ENCODE data around the gene CPA2. TPM values are rescaled to one million over a fixed set of nuclear protein-coding genes. Genes with fewer than 3 reads are reported as not detected.

Gene CPA2
- total and polyA plus RNA-seq, 7 experiments from 2014 or later = not detected

- peaks cover 0 to 24% (median 12%) of the 10 kb centered on the region in 7 donors for H3K4me1 Mint-ChIP-seq
- H3K36me3 Mint-ChIP-seq = no peaks in the 10 kb centered on the region
- CTCF ChIA-PET = no interaction called here
- Histone ChIP-seq H3K4me1 (ENCODE audit: control insufficient read depth in 2 of 2, insufficient read depth in 2 of 2, low read length in 2 of 2) (peaks cover 0 to 5% of the 10 kb centered on the region in 2 donors), H3K4me3 (ENCODE audit: low read length) (no peak overlapping the region), H3K27ac (ENCODE audit: low read depth, low read length) (no peak overlapping the region), H3K27me3 (ENCODE audit: control insufficient read depth in 2 of 2, insufficient read depth in 2 of 2, low read length in 2 of 2) (no peaks in the 10 kb centered on the region), H3K36me3 (ENCODE audit: control insufficient read depth in 2 of 3, insufficient read depth in 3 of 3, low read length in 3 of 3) (no peaks in the 10 kb centered on the region), H3K9me3 (ENCODE audit: control insufficient read depth in 2 of 3, low read length in 3 of 3) (no peaks in the 10 kb centered on the region)
- H3K27ac Mint-ChIP-seq = peak overlapping the region in 1 of 9 donors; percentile 56
- POLR2A ChIA-PET = no interaction called here
- peaks cover 0 to 2% (median 0%) of the 10 kb centered on the region in 11 donors for H3K9me3 Mint-ChIP-seq
- ATAC-seq = no peak
- no peak for DNase-seq
- H3K4me3 Mint-ChIP-seq = no peak overlapping the region
- H3K27me3 Mint-ChIP-seq = peaks cover 0 to 6% (median 0%) of the 10 kb centered on the region in 5 donors
- intact Hi-C loops (cut with micrococcal nuclease) = no loop called here
Measured at GRCh38 chr7:130277763-130278643, 11.3 kb downstream of the CPA2 start.

- no peaks in the 10 kb centered on the region for H3K36me3 Mint-ChIP-seq
- H3K4me3 ChIP-seq (ENCODE audit: low read length) = no peak overlapping the region
- CTCF ChIA-PET = no interaction called here
- DNase-seq = no peak
- H3K4me3 Mint-ChIP-seq = no peak overlapping the region
- POLR2A ChIA-PET = interaction anchor here (0.8 kb wide), 1 partner anchor 10 kb away, joined by 3 read pairs; no protein-coding TSS in a partner anchor
- H3K4me1 Mint-ChIP-seq = peaks cover 0 to 16% (median 12%) of the 10 kb centered on the region in 7 donors
- peaks cover 0 to 8% (median 0%) of the 10 kb centered on the region in 5 donors for H3K27me3 Mint-ChIP-seq
- H3K36me3 ChIP-seq (ENCODE audit: control insufficient read depth in 2 of 3, insufficient read depth in 3 of 3, low read length in 3 of 3) = no peaks in the 10 kb centered on the region
- no peaks in the 10 kb centered on the region for H3K9me3 ChIP-seq (ENCODE audit: control insufficient read depth in 2 of 3, low read length in 3 of 3)
- H3K9me3 Mint-ChIP-seq = peaks cover 0 to 1% (median 0%) of the 10 kb centered on the region in 11 donors
- H3K27ac ChIP-seq (ENCODE audit: low read depth, low read length) = no peak overlapping the region
- intact Hi-C loops (cut with micrococcal nuclease) = no loop called here
- no peak for ATAC-seq
- peaks cover 0 to 2% of the 10 kb centered on the region in 2 donors for H3K4me1 ChIP-seq (ENCODE audit: control insufficient read depth in 2 of 2, insufficient read depth in 2 of 2, low read length in 2 of 2)
- H3K27me3 ChIP-seq (ENCODE audit: control insufficient read depth in 2 of 2, insufficient read depth in 2 of 2, low read length in 2 of 2) = no peaks in the 10 kb centered on the region
- H3K27ac Mint-ChIP-seq = no peak overlapping the region
Measured at GRCh38 chr7:130278860-130279259, 12.2 kb downstream of the CPA2 start.

DNA sequence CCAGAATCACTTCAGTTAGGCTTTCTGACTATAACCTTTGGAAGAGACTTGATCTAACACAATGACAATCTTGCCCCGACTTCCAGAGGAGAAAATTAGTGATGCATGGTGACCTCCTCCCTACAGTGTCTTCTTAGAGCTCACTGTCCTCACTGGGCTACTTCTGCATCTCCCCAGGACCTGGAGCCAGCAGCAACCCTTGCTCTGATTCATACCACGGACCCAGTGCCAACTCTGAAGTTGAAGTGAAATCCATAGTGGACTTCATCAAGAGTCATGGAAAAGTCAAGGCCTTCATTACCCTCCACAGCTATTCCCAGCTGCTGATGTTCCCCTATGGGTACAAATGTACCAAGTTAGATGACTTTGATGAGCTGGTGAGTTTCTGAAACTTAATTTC lies 12.6 kb downstream of the CPA2 start:
- POLR2A ChIA-PET = interaction anchor here (0.6 to 0.8 kb wide), 2 partner anchors 11 to 188 kb away, joined by 3 read pairs; no protein-coding TSS in a partner anchor
- intact Hi-C loops (cut with micrococcal nuclease) = no loop called here
- Histone ChIP-seq H3K36me3 (ENCODE audit: control insufficient read depth in 2 of 3, insufficient read depth in 3 of 3, low read length in 3 of 3) (no peaks in the 10 kb centered on the region), H3K27me3 (ENCODE audit: control insufficient read depth in 2 of 2, insufficient read depth in 2 of 2, low read length in 2 of 2) (no peaks in the 10 kb centered on the region), H3K4me1 (ENCODE audit: control insufficient read depth in 2 of 2, insufficient read depth in 2 of 2, low read length in 2 of 2) (no peaks in the 10 kb centered on the region), H3K9me3 (ENCODE audit: control insufficient read depth in 2 of 3, low read length in 3 of 3) (no peaks in the 10 kb centered on the region), H3K4me3 (ENCODE audit: low read length) (no peak overlapping the region), H3K27ac (ENCODE audit: low read depth, low read length) (no peak overlapping the region)
- no peak overlapping the region for H3K4me3 Mint-ChIP-seq
- no peak for DNase-seq
- peaks cover 0 to 4% (median 0%) of the 10 kb centered on the region in 5 donors for H3K36me3 Mint-ChIP-seq
- H3K27me3 Mint-ChIP-seq = peaks cover 0 to 11% (median 0%) of the 10 kb centered on the region in 5 donors
- CTCF ChIA-PET = no interaction called here
- peaks cover 0 to 2% (median 0%) of the 10 kb centered on the region in 11 donors for H3K9me3 Mint-ChIP-seq
- H3K27ac Mint-ChIP-seq = no peak overlapping the region
- H3K4me1 Mint-ChIP-seq = peaks cover 0 to 12% (median 9%) of the 10 kb centered on the region in 7 donors
- ATAC-seq = no peak

DNA sequence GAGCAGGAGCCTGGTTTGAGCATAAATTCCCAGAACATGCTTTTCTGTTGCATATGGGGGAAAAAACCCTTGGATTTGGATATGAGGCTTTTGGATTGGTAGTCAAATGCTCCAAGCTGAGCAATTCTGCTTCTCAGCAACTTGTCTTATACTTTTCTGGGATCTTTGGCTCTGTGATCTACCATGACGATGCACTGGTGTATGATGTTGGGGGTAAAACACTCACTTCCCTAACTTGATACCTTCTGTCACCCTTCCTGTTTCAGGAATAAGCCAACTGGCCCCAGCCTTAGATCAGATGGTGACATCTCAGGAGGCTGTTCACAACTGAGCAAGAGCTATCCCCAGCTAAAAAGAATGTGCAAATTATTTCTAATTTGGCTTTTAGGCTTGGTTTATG lies 13.2 kb downstream of the CPA2 start:
- H3K9me3 Mint-ChIP-seq = peaks cover 0 to 5% (median 0%) of the 10 kb centered on the region in 11 donors
- intact Hi-C loops (cut with micrococcal nuclease) = no loop called here
- H3K36me3 Mint-ChIP-seq = peaks cover 0 to 4% (median 0%) of the 10 kb centered on the region in 5 donors
- Histone ChIP-seq H3K27ac (ENCODE audit: low read depth, low read length) (no peak overlapping the region), H3K27me3 (ENCODE audit: control insufficient read depth in 2 of 2, insufficient read depth in 2 of 2, low read length in 2 of 2) (no peaks in the 10 kb centered on the region), H3K9me3 (ENCODE audit: control insufficient read depth in 2 of 3, low read length in 3 of 3) (no peaks in the 10 kb centered on the region), H3K4me1 (ENCODE audit: control insufficient read depth in 2 of 2, insufficient read depth in 2 of 2, low read length in 2 of 2) (no peaks in the 10 kb centered on the region), H3K4me3 (ENCODE audit: low read length) (no peak overlapping the region), H3K36me3 (ENCODE audit: control insufficient read depth in 2 of 3, insufficient read depth in 3 of 3, low read length in 3 of 3) (no peaks in the 10 kb centered on the region)
- POLR2A ChIA-PET = interaction anchor here (0.6 kb wide), 1 partner anchor 187 kb away, joined by 3 read pairs; no protein-coding TSS in a partner anchor
- H3K4me1 Mint-ChIP-seq = peaks cover 0 to 12% (median 6%) of the 10 kb centered on the region in 7 donors
- no peak overlapping the region for H3K4me3 Mint-ChIP-seq
- H3K27me3 Mint-ChIP-seq = peaks cover 0 to 9% (median 0%) of the 10 kb centered on the region in 5 donors
- ATAC-seq (no peak), DNase-seq (no peak)
- CTCF ChIA-PET = no interaction called here
- H3K27ac Mint-ChIP-seq = no peak overlapping the region

- intact Hi-C loops (cut with micrococcal nuclease) = no loop called here
Measured at GRCh38 chr7:130281260-130281659, 14.6 kb downstream of the CPA2 start.

GRCh38 chr7:130286881-130287280 lies 20.2 kb downstream of the CPA2 start:
- ChIA-PET CTCF (interaction anchor here (0.7 kb wide), 1 partner anchor 200 kb away, joined by 3 read pairs; no protein-coding TSS in a partner anchor), POLR2A (interaction anchor here (0.7 kb wide), 1 partner anchor 77 kb away, joined by 6 read pairs; no protein-coding TSS in a partner anchor)
- DNase-seq (no peak), ATAC-seq (no peak)
- intact Hi-C loops (cut with micrococcal nuclease) = no loop called here
- Histone ChIP-seq H3K36me3 (ENCODE audit: control insufficient read depth in 2 of 3, insufficient read depth in 3 of 3, low read length in 3 of 3) (no peaks in the 10 kb centered on the region), H3K4me3 (ENCODE audit: low read length) (no peak overlapping the region), H3K4me1 (ENCODE audit: control insufficient read depth in 2 of 2, insufficient read depth in 2 of 2, low read length in 2 of 2) (no peaks in the 10 kb centered on the region), H3K27ac (ENCODE audit: low read depth, low read length) (no peak overlapping the region), H3K9me3 (ENCODE audit: control insufficient read depth in 2 of 3, low read length in 3 of 3) (no peaks in the 10 kb centered on the region), H3K27me3 (ENCODE audit: control insufficient read depth in 2 of 2, insufficient read depth in 2 of 2, low read length in 2 of 2) (no peaks in the 10 kb centered on the region)
- H3K36me3 Mint-ChIP-seq = peaks cover 0 to 4% (median 0%) of the 10 kb centered on the region in 5 donors
- peaks cover 0 to 1% (median 0%) of the 10 kb centered on the region in 7 donors for H3K4me1 Mint-ChIP-seq
- H3K27ac Mint-ChIP-seq = no peak overlapping the region
- H3K4me3 Mint-ChIP-seq = no peak overlapping the region
- peaks cover 0 to 12% (median 0%) of the 10 kb centered on the region in 5 donors for H3K27me3 Mint-ChIP-seq
- peaks cover 0 to 8% (median 0%) of the 10 kb centered on the region in 11 donors for H3K9me3 Mint-ChIP-seq

More at GRCh38 chr7:130281260-130281659, 14.6 kb downstream of the CPA2 start:
- H3K27me3 ChIP-seq (ENCODE audit: control insufficient read depth in 2 of 2, insufficient read depth in 2 of 2, low read length in 2 of 2) = no peaks in the 10 kb centered on the region
- ChIA-PET POLR2A (no interaction called here), CTCF (interaction anchor here (0.6 to 1.1 kb wide), 2 partner anchors 16 to 92 kb away, joined by 3 read pairs; no protein-coding TSS in a partner anchor)
- peaks cover 0 to 4% (median 0%) of the 10 kb centered on the region in 5 donors for H3K36me3 Mint-ChIP-seq
- DNase-seq (no peak), ATAC-seq (no peak)
- no peaks in the 10 kb centered on the region for H3K36me3 ChIP-seq (ENCODE audit: control insufficient read depth in 2 of 3, insufficient read depth in 3 of 3, low read length in 3 of 3)
- no peak overlapping the region for H3K27ac ChIP-seq (ENCODE audit: low read depth, low read length)
- peaks cover 0 to 8% (median 0%) of the 10 kb centered on the region in 11 donors for H3K9me3 Mint-ChIP-seq
- no peak overlapping the region for H3K4me3 ChIP-seq (ENCODE audit: low read length)
- peaks cover 0 to 12% (median 6%) of the 10 kb centered on the region in 7 donors for H3K4me1 Mint-ChIP-seq
- H3K9me3 ChIP-seq (ENCODE audit: control insufficient read depth in 2 of 3, low read length in 3 of 3) = no peaks in the 10 kb centered on the region
- no peak overlapping the region for H3K27ac Mint-ChIP-seq
- no peaks in the 10 kb centered on the region for H3K4me1 ChIP-seq (ENCODE audit: control insufficient read depth in 2 of 2, insufficient read depth in 2 of 2, low read length in 2 of 2)
- peaks cover 0 to 12% (median 0%) of the 10 kb centered on the region in 5 donors for H3K27me3 Mint-ChIP-seq
- no peak overlapping the region for H3K4me3 Mint-ChIP-seq
